Kidney (tissue), 14 donors: Measurements from ENCODE around the gene PTPRM. TPM values are rescaled to one million over a fixed set of nuclear protein-coding genes. Genes with fewer than 3 reads are reported as not detected.

Experiments
- DNase-seq, 5 donors: peaks; one replicate each; pipeline ENCODE4 v3.0.0-alpha.2; 2013 to 2020
- FAIRE-seq: peaks from 2 replicates; lab custom pipeline; 2012; peaks lifted over from hg19 to GRCh38; lab: Jason Lieb, UNC
- H3K27ac ChIP-seq, 2 donors: one replicate each; pipeline ENCODE4 v1.7.0; 2013; ENCODE audit warnings: low read depth in 2 of 2, low read length in 2 of 2, inconsistent platforms in 1 of 2
- H3K27me3 ChIP-seq: one replicate; pipeline ENCODE4 v1.7.1; 2013; ENCODE audit warnings: low read length, inconsistent platforms; ENCODE audit not compliant: control insufficient read depth, insufficient read depth
- H3K36me3 ChIP-seq, 3 donors: one replicate each; pipeline versions ENCODE4 v1.7.0 to v1.7.1; 2013; ENCODE audit warnings: low read length in 3 of 3, control low read depth in 1 of 3, inconsistent platforms in 1 of 3; ENCODE audit not compliant: insufficient read depth in 3 of 3, control insufficient read depth in 2 of 3
- H3K4me1 ChIP-seq, 3 donors: one replicate each; pipeline versions ENCODE4 v1.7.0 to v1.7.1; 2013; ENCODE audit warnings: low read length in 3 of 3, inconsistent platforms in 1 of 3, low read depth in 1 of 3; ENCODE audit not compliant: control insufficient read depth in 2 of 3, insufficient read depth in 2 of 3
- H3K4me3 ChIP-seq, 3 donors: one replicate each; pipeline versions ENCODE4 v1.7.0 to v1.8.1; 2013; ENCODE audit warnings: low read length in 3 of 3, control low read depth in 1 of 3, inconsistent platforms in 1 of 3
- H3K9ac ChIP-seq, 3 donors: one replicate each; pipeline versions ENCODE4 v1.7.0 to v1.7.1; 2013; ENCODE audit warnings: low read length in 3 of 3, control low read depth in 1 of 3, inconsistent platforms in 1 of 3
- H3K9me3 ChIP-seq, 3 donors: one replicate each; pipeline versions ENCODE4 v1.7.0 to v1.7.1; 2013; ENCODE audit warnings: low read length in 3 of 3, control low read depth in 1 of 3, inconsistent platforms in 1 of 3; ENCODE audit not compliant: control insufficient read depth in 2 of 3, insufficient read depth in 1 of 3
- intact Hi-C: fragments of 100-400 bp; cut with DNase I; formaldehyde crosslinking; loops from one replicate; pipeline ENCODE4 v1.11.1; 2022
- polyA plus RNA-seq: library from polyadenylated mRNA; stranded (reverse); fragments of 350-450 nt; fragmentation: Illumina TruSeq; extraction: RNeasy Lipid Tissue Mini Kit (QIAGEN cat#74804); gene quantifications from one replicate; pipeline ENCODE4 v1.2.3, GENCODE V29; 2014; ENCODE audit warnings: low read depth, low replicate concordance; ENCODE audit not compliant: insufficient read depth
- total RNA-seq: library from RNA; stranded (reverse); fragmentation: NEBNext Ultra II Directional; extraction: Animal tissue kit (Norgen Biotek cat#: 25700); gene quantifications from one replicate; pipeline ENCODE4 v1.2.1, GENCODE V29; 2021
- TF ChIP-seq, protein P1 (sequence below): IDR thresholded peaks from 3 replicates; pipeline ENCODE4 v1.5.1; 2012; ENCODE audit warnings: mild to moderate bottlenecking, moderate library complexity, borderline replicate concordance; ENCODE audit not compliant: insufficient read depth; ENCODE audit errors: extremely low read depth
- donor health status: control.
- donor health status: control.
- donor health status: control.
- donor health status: control.
- donor health status: control.
- donor health status: DM: yes; HTN: yes; CAD: no.
- donor health status: Normal renal cell carcinoma (clear cell type).

Gene PTPRM
- total and polyA plus RNA-seq, 2 donors from 2014 or later: 52.4 to 98.9 TPM

DNA sequence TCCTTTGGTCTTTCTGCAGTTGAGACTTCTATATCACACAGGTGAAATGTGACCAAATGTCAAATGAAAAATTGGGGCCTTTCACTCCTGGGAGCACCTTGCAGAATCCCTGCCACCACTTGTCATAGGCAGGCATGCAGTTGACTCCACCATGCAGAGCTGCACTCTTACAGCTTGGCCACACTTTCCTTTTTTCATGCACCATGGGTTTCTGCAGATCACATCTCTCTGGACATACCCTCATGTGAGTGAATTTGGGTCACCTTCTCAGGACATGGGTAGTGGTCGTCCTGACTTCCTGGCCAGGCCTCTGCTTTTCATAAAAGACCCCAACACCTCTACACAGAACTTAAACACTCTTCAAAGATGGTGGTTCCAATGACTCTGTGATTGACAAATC lies 887.0 kb downstream of the PTPRM start:
- H3K27me3 ChIP-seq: no peaks in the 10 kb centered on the region
- no peaks in the 10 kb centered on the region for H3K4me1 ChIP-seq
- no peak for DNase-seq
- no peak overlapping the region for H3K4me3 ChIP-seq
- no peaks in the 10 kb centered on the region for H3K36me3 ChIP-seq
- no peak for FAIRE-seq
- no peaks in the 10 kb centered on the region for H3K9me3 ChIP-seq
- no peak overlapping the region for H3K27ac ChIP-seq
- intact Hi-C loops: no loop called here
- H3K9ac ChIP-seq: no peak overlapping the region
- TF ChIP-seq, protein P1, sequence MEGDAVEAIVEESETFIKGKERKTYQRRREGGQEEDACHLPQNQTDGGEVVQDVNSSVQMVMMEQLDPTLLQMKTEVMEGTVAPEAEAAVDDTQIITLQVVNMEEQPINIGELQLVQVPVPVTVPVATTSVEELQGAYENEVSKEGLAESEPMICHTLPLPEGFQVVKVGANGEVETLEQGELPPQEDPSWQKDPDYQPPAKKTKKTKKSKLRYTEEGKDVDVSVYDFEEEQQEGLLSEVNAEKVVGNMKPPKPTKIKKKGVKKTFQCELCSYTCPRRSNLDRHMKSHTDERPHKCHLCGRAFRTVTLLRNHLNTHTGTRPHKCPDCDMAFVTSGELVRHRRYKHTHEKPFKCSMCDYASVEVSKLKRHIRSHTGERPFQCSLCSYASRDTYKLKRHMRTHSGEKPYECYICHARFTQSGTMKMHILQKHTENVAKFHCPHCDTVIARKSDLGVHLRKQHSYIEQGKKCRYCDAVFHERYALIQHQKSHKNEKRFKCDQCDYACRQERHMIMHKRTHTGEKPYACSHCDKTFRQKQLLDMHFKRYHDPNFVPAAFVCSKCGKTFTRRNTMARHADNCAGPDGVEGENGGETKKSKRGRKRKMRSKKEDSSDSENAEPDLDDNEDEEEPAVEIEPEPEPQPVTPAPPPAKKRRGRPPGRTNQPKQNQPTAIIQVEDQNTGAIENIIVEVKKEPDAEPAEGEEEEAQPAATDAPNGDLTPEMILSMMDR: no peak

DNA sequence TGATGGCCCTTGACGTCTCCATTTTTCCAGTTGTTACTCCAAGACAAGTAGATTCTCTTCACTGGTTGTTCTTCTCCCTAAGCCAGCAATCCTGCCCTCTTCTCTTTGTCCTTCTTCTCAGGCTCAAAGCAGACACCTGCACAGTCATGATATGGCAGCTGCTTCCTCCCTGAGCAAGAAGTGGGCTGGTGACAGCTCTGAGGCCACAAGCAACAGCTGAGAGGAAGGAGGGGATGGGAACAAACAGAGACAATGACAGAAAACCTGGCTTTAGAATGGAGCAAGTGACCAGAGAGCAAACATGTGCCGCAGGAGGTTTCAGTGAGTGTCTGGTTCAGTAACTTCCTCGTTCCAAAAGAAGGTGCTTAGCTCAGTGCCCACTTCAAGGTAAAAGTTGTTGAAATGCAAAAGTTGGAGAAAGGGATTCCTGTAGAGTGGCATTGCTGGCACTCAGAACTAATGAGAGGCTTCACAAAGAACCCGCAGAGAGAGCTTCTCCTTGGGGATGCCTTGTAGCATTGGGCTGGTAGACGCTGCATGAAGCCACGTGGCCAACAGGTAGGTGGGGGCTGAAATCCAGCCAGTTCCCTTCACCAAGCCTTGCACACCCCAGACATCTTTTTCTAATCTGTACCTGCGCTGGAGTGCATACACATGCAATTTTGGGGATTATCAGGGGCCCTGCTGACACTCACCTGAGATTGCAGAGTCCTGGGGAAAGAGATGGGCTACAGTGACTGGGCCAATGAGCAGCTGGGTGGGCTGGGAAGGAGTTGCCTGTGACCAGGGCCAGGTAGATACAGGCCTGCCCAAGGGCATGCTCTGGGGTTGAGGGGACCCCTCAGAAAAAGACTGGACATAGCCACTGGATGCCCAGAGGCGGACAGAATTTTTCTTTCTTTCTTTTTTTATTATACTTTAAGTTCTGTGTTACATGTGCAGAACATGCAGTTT lies 888.8 kb downstream of the PTPRM start:
- no peak for FAIRE-seq

More for the DNA sequence above, 888.8 kb downstream of the PTPRM start:
- Histone ChIP-seq H3K9ac (no peak overlapping the region), H3K9me3 (no peaks in the 10 kb centered on the region), H3K27ac (no peak overlapping the region), H3K4me3 (no peak overlapping the region), H3K36me3 (no peaks in the 10 kb centered on the region), H3K27me3 (no peaks in the 10 kb centered on the region), H3K4me1 (no peaks in the 10 kb centered on the region)
- intact Hi-C loops: no loop called here
- no peak for DNase-seq
- TF ChIP-seq, protein P1: no peak
